ENCODE results near the gene CCDC159.

CCDC159 gene

GRCh38 chr19:11399667-11400066, 53.3 kb downstream of the CCDC159 start:
- no peak for DNase-seq

- no peak for DNase-seq
Measured at GRCh38 chr19:11400798-11401197, 54.5 kb downstream of the CCDC159 start.

DNA sequence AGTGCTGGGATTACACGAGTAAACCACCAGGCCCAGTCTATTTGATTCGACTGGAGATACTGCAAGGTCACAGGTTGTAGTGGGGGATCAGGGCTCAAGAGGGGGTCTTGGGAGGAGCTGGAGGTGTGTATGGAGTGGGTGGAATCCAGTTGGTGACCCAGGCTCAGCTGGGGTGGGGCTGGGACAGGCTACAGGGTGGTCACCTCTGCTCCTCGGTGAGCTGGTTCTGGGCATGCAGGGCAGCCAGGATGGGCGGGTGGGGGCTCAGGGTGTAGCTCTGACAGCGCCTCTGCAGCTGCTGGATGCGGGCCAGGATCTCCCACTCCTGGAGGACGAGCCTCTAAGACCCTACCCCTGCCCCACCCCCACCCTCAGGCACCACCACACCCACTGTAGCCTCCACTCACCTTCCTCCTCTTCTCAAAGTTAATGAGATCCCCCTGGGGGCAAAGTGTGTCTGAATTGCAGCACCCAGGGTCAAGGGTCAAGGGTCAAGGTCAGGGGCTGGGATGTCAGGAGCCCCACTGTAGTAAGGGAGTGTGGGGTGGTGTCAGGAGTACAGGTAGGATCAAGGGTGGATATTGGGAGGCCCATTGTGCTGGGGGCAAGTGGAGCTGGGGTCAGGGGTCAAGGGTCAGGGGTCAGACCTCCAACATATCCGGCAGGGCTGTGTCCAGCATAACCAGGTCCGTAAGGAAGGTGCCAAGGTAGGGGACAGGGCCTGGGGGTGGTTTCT, 55.7 kb downstream of the CCDC159 start:
- no peak for DNase-seq
